CD14-positive monocyte (primary cell): ENCODE results near the gene SCUBE1. TPM values are rescaled to one million over a fixed set of nuclear protein-coding genes. Genes with fewer than 3 reads are reported as not detected.

ENCODE experiments used
- DNase-seq, 3 donors: peaks; one replicate each; pipeline ENCODE4 v3.0.0-alpha.2; 2011 to 2022
- H2AFZ ChIP-seq: 2 replicates; pipeline ENCODE4 v1.6.0; 2012; ENCODE audit warnings: mild to moderate bottlenecking, low read depth, low read length, inconsistent platforms; ENCODE audit not compliant: insufficient read depth, poor library complexity, severe bottlenecking
- H3K27ac ChIP-seq, 2 donors: 1 replicate in 1 of 2; 2 replicates in 1 of 2; pipeline ENCODE4 v1.5.1; 2012 to 2013; ENCODE audit warnings: low read length in 2 of 2, control low read depth in 1 of 2, inconsistent platforms in 1 of 2, low read depth in 1 of 2, mild to moderate bottlenecking in 1 of 2
- H3K27me3 ChIP-seq, 2 donors: one replicate each; pipeline versions ENCODE4 v1.6.0 to v1.6.1; 2011 to 2013; ENCODE audit warnings: low read length in 2 of 2; ENCODE audit not compliant: control insufficient read depth in 2 of 2, insufficient read depth in 2 of 2
- H3K36me3 ChIP-seq, 2 donors: replicated peaks in 1 of 2; 1 replicate in 1 of 2; 2 replicates in 1 of 2; pipeline versions ENCODE4 v1.5.1 to v1.6.1; 2012 to 2013; ENCODE audit warnings: low read length in 2 of 2, control low read depth in 1 of 2, inconsistent platforms in 1 of 2, mild to moderate bottlenecking in 1 of 2; ENCODE audit not compliant: insufficient read depth in 2 of 2, control insufficient read depth in 1 of 2
- H3K4me1 ChIP-seq, 2 donors: 1 replicate in 1 of 2; 2 replicates in 1 of 2; pipeline versions ENCODE4 v1.5.1 to v1.6.1; 2012 to 2013; ENCODE audit warnings: low read length in 2 of 2, control low read depth in 1 of 2, inconsistent platforms in 1 of 2, mild to moderate bottlenecking in 1 of 2, moderate library complexity in 1 of 2; ENCODE audit not compliant: insufficient read depth in 2 of 2, control insufficient read depth in 1 of 2
- H3K4me2 ChIP-seq: replicated peaks from 2 replicates; pipeline ENCODE3; 2012; ENCODE audit warnings: low read length, moderate library complexity, mild to moderate bottlenecking; ENCODE audit not compliant: poor library complexity, severe bottlenecking; ENCODE audit errors: extremely low read depth
- H3K4me3 ChIP-seq, 3 experiments: fragments of 200-600 bp in 1 of 3; sonication (generic) in 1 of 3; replicated peaks in 1 of 3; 1 replicate in 2 of 3; 2 replicates in 1 of 3; pipeline ENCODE4 v1.5.1; 2011 to 2013; ENCODE audit warnings: low read length in 3 of 3, mild to moderate bottlenecking in 3 of 3, control low read depth in 2 of 3, low read depth in 2 of 3, inconsistent platforms in 1 of 3, moderate library complexity in 1 of 3
- H3K79me2 ChIP-seq: 2 replicates; pipeline ENCODE4 v1.6.0; 2012; ENCODE audit warnings: mild to moderate bottlenecking, control low read depth, inconsistent platforms, low read length, moderate library complexity; ENCODE audit not compliant: insufficient read depth
- H3K9ac ChIP-seq: 2 replicates; pipeline ENCODE4 v1.6.0; 2017; ENCODE audit warnings: low read length, mild to moderate bottlenecking; ENCODE audit not compliant: insufficient read depth, poor library complexity, severe bottlenecking
- H3K9me3 ChIP-seq, 2 donors: replicated peaks in 1 of 2; 1 replicate in 1 of 2; 2 replicates in 1 of 2; pipeline versions ENCODE4 v1.5.1 to v1.6.1; 2012 to 2013; ENCODE audit warnings: low read length in 2 of 2, control low read depth in 1 of 2; ENCODE audit not compliant: control insufficient read depth in 1 of 2, insufficient read depth in 1 of 2
- H4K20me1 ChIP-seq: 2 replicates; pipeline ENCODE4 v1.6.0; 2012; ENCODE audit warnings: mild to moderate bottlenecking, low read length, control low read depth, moderate library complexity; ENCODE audit not compliant: insufficient read depth
- H3K27ac Mint-ChIP-seq, 7 donors: one replicate each; pipeline ENCODE4 v1.8.0; 2020; ENCODE audit warnings: mild to moderate bottlenecking in 7 of 7, mixed read lengths in 7 of 7, moderate library complexity in 6 of 7, inconsistent platforms in 2 of 7
- H3K27me3 Mint-ChIP-seq, 3 donors: one replicate each; pipeline ENCODE4 v1.8.0; 2021 to 2022; ENCODE audit warnings: low read depth in 3 of 3, mild to moderate bottlenecking in 3 of 3, mixed read lengths in 3 of 3, moderate library complexity in 3 of 3, inconsistent platforms in 1 of 3
- H3K36me3 Mint-ChIP-seq, 2 donors: one replicate each; pipeline ENCODE4 v1.8.0; 2020; ENCODE audit warnings: mixed read lengths in 2 of 2, inconsistent platforms in 1 of 2, mild to moderate bottlenecking in 1 of 2
- H3K4me1 Mint-ChIP-seq: one replicate; pipeline ENCODE4 v1.8.0; 2020; ENCODE audit warnings: mild to moderate bottlenecking, mixed read lengths
- H3K4me3 Mint-ChIP-seq, 2 donors: one replicate each; pipeline ENCODE4 v1.8.0; 2020; ENCODE audit warnings: mild to moderate bottlenecking in 2 of 2, mixed read lengths in 2 of 2, moderate library complexity in 1 of 2
- H3K9me3 Mint-ChIP-seq, 7 donors: one replicate each; pipeline ENCODE4 v1.8.0; 2020 to 2022; ENCODE audit warnings: mixed read lengths in 7 of 7, mild to moderate bottlenecking in 6 of 7, moderate library complexity in 6 of 7, inconsistent platforms in 2 of 7
- WGBS: methylation state at CpG from one replicate; pipeline ENCODE4 v1.1.5; 2013; ENCODE audit warnings: missing lambda C conversion rate; ENCODE audit not compliant: insufficient coverage; 5-methylcytosine and 5-hydroxymethylcytosine counted together
- intact Hi-C, 2 donors: fragments of 100-400 bp; cut with micrococcal nuclease; formaldehyde crosslinking; loops; one replicate each; pipeline versions ENCODE4 v1.15.0 to v1.15.1; 2023
- polyA plus RNA-seq, 3 donors: library from polyadenylated mRNA; depleted of rRNA in 1 of 3; unstranded in 2 of 3; stranded (reverse) in 1 of 3; fragments of 300-500 nt in 2 of 3; fragments of >200 nt in 1 of 3; fragmentation: Illumina TruSeq in 2 of 3; gene quantifications; 1 replicate in 2 of 3; 2 replicates in 1 of 3; pipeline ENCODE4 v1.2.3, GENCODE V29; 2012 to 2021
- TF ChIP-seq, protein P1 (sequence below): fragments of 200-600 bp; IDR thresholded peaks from one replicate; pipeline ENCODE4 v1.8.0; 2022; ENCODE audit warnings: antibody characterized with exemption, mild to moderate bottlenecking

SCUBE1 gene
- polyA plus RNA-seq, 3 donors, result 0.20 to 0.32 (median 0.26) TPM

- Mint-ChIP-seq H3K4me1 (peaks cover 1% of the 10 kb centered on the region), H3K4me3 (no peak overlapping the region), H3K27ac (no peak overlapping the region), H3K27me3 (peaks cover 0 to 9% (median 0%) of the 10 kb centered on the region in 3 donors), H3K36me3 (no peaks in the 10 kb centered on the region), H3K9me3 (no peaks in the 10 kb centered on the region)
- Histone ChIP-seq H3K27me3 (no peaks in the 10 kb centered on the region), H4K20me1 (no peaks in the 10 kb centered on the region), H3K36me3 (no peaks in the 10 kb centered on the region), H2AFZ (no peak overlapping the region), H3K9ac (no peak overlapping the region), H3K9me3 (no peaks in the 10 kb centered on the region), H3K27ac (no peak overlapping the region), H3K4me2 (no peak overlapping the region), H3K4me1 (no peaks in the 10 kb centered on the region), H3K79me2 (no peaks in the 10 kb centered on the region), H3K4me3 (no peak overlapping the region)
- TF ChIP-seq, protein P1, sequence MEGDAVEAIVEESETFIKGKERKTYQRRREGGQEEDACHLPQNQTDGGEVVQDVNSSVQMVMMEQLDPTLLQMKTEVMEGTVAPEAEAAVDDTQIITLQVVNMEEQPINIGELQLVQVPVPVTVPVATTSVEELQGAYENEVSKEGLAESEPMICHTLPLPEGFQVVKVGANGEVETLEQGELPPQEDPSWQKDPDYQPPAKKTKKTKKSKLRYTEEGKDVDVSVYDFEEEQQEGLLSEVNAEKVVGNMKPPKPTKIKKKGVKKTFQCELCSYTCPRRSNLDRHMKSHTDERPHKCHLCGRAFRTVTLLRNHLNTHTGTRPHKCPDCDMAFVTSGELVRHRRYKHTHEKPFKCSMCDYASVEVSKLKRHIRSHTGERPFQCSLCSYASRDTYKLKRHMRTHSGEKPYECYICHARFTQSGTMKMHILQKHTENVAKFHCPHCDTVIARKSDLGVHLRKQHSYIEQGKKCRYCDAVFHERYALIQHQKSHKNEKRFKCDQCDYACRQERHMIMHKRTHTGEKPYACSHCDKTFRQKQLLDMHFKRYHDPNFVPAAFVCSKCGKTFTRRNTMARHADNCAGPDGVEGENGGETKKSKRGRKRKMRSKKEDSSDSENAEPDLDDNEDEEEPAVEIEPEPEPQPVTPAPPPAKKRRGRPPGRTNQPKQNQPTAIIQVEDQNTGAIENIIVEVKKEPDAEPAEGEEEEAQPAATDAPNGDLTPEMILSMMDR, result no peak
- 85% methylated on average over 6 of the region's 13 CpGs for WGBS
- intact Hi-C loops, result loop anchor here in 1 of 2 donors (10.0 kb wide), 1 partner anchor 74 kb away; the partner anchor contains the start of gene SCUBE1
- no peak for DNase-seq
Measured at GRCh38 chr22:43270314-43270908, 72.8 kb downstream of the SCUBE1 start.

GRCh38 chr22:43269646-43270045, 73.5 kb downstream of the SCUBE1 start:
- H3K27ac ChIP-seq, result no peak overlapping the region
- H4K20me1 ChIP-seq, result no peaks in the 10 kb centered on the region
- H3K36me3 ChIP-seq, result no peaks in the 10 kb centered on the region
- no peak overlapping the region for H3K4me2 ChIP-seq
- TF ChIP-seq, protein P1, result no peak
- peaks cover 3 to 4% of the 10 kb centered on the region in 2 donors for H3K4me1 ChIP-seq
- Mint-ChIP-seq H3K4me3 (no peak overlapping the region), H3K9me3 (no peaks in the 10 kb centered on the region), H3K27ac (no peak overlapping the region), H3K36me3 (peaks cover 0 to 2% of the 10 kb centered on the region in 2 donors), H3K4me1 (peaks cover 2% of the 10 kb centered on the region), H3K27me3 (peaks cover 0 to 10% (median 4%) of the 10 kb centered on the region in 3 donors)
- DNase-seq, result no peak
- peaks cover 0 to 3% of the 10 kb centered on the region in 2 donors for H3K27me3 ChIP-seq
- H2AFZ ChIP-seq, result no peak overlapping the region
- H3K9me3 ChIP-seq, result no peaks in the 10 kb centered on the region
- WGBS, result 94% methylated on average over 5 of the region's 14 CpGs
- no peak overlapping the region for H3K4me3 ChIP-seq
- H3K79me2 ChIP-seq, result no peaks in the 10 kb centered on the region
- intact Hi-C loops, result loop anchor here in 1 of 2 donors (10.0 kb wide), 1 partner anchor 75 kb away; the partner anchor contains the start of gene SCUBE1
- no peak overlapping the region for H3K9ac ChIP-seq
